ENCODE measurements around the gene PDLIM4.

Gene PDLIM4

DNA sequence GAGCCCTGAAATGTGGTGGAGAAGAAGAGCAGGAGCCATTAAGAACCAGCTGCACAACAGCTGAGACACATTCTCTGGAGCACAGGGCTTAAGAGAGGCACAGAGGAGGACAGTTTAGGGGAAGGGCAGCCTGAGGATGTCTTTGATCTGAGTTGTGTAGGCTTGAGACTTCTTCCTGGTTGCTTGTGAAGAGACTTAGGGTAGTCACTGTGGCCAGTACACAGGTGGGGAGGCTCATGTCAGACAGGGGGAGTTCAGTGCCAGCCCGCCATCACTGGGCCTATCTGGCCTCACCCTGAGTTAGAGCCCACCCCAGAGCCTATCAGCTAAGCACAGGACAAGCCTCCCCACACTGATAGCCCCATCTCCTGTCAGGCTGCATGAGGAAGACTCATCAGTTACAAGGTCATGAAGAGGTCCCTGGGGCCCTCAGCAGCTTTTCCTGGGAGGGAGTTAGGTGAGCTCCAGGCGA lies 56.5 kb downstream of the PDLIM4 start:
- no peak for DNase-seq

DNA sequence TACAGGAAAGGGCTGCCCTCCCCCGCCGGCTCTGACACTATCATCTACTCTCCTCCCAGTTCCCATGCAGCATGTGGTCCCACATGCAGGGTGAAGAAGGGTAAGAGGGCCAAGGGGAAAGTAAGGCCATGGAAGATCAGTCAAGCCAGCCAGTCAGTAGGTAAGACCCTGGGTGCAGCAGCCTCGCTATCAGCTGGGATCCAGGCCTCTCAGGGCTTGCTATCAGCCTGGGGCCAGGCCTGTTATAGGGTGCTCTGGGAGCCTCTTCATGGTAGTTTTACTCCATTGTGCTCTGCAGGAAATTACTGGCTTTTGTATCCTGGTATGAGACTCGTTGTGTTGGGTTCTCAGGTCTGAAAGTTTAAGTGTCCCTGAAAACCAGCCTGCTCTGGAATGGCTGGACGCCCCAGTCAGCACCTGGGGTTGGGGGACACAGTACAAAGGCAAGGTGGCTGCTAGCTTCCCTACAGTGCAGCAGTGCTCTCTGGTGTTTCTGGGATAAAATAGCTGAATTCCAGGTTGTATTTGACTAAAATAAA lies 58.1 kb downstream of the PDLIM4 start:
- DNase-seq, result no peak

DNA sequence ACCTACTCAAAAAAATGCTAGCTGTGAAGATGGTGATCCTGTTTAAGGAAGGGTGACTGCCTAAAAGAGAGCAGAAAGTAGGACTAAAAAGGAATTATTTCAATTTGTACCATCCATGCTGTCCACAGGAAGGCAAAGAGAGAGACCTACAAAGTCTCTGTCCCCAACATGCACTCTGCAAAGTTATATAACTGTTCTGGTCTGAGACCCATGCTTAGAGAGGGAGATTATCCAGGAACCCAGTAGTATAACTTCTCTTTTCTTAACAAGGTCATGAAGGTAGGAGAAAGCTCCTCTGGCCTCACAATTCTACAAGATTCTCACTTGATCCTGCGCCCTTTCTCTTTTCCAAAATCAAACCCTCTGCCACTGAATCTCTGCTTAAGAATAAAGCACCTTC lies 62.5 kb downstream of the PDLIM4 start:
- no peak for DNase-seq

DNA sequence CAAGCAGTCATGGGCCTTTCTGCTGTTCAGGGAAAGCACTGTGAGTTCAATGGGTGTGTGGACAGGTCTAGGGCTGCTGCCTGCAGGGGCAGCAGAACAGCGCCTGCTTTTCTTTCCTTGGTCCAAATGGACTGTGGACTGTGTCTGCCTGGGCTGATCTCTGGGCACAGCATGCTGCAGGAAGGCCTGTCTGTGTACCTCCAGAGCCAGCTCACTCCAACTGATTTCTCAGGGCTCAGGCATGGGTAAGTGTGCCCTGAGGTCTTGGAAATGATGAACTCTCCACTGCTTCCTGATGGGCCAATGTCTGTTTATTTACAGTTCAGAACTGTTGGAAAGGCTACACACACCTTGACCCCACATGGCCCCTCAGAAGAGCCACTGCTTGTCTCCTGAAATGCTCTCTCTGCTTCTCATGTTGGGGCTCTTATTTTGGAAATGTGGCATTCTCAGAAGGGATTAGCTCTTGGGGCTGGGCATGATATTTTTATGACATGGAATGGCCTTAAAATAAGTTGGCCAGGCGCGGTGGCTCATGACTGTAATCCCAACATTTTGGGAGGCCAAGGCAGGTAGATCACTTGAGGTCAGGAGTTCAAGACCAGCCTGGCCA lies 63.7 kb downstream of the PDLIM4 start:
- no peak for DNase-seq

DNA sequence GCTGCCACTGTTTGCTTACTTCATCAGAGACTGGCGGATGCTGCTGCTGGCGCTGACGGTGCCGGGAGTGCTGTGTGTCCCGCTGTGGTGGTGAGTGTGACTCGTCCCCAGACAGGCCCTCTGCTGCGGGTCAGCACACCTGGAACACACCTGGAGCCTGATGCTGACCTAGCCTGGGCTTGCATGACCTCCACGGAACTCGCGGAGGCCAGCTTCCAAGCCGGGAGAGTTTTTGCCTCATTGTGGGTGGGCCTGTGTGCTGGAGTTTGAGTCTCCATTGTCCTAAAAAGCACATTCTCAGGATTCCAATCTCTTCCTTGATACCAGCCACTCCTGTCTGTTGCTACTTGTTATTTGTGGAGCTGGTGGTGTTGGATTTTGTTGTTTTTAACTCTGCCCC lies 64.8 kb downstream of the PDLIM4 start:
- no peak for DNase-seq

All from SW 1271 (cell line).